Measurements from ENCODE around the gene SAMHD1.

- TF ChIP-seq CTCF (IDR thresholded peaks at IDR 0.05; ENCODE audit: extremely low read depth in 1 of 2, insufficient read depth in 1 of 2, low read depth in 1 of 2, low read length in 2 of 2) (no peak), GATA2 (IDR thresholded peaks at IDR 0.05; ENCODE audit: insufficient read depth, insufficient read length, low read depth, low read length) (no peak), POLR2A (IDR thresholded peaks at IDR 0.05; ENCODE audit: low read depth, low read length) (no peak), POLR2AphosphoS5 (IDR thresholded peaks at IDR 0.05; ENCODE audit: insufficient read depth, low read depth, low read length) (no peak), JUN (IDR thresholded peaks at IDR 0.05; ENCODE audit: borderline replicate concordance, insufficient read depth, insufficient read length, low read depth) (no peak), EZH2 (IDR thresholded peaks at IDR 0.05; ENCODE audit: borderline replicate concordance, low read depth, low read length, severe bottlenecking) (no peak), FOS (IDR thresholded peaks at IDR 0.05; ENCODE audit: borderline replicate concordance, insufficient read depth, low read length) (no peak)
- TF ChIP-seq, protein P1, sequence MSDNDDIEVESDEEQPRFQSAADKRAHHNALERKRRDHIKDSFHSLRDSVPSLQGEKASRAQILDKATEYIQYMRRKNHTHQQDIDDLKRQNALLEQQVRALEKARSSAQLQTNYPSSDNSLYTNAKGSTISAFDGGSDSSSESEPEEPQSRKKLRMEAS (IDR thresholded peaks at IDR 0.05; ENCODE audit: insufficient read depth, insufficient read length) = no peak
These were observed 90.5 kb downstream of the SAMHD1 start for GRCh38 chr20:36860811-36861624.
